WERI-Rb-1 (cell line): ENCODE results near the gene EPHA7.

Experiments
- DNase-seq: peaks from one replicate; pipeline ENCODE4 v3.0.0-alpha.2; 2020
- H3K27ac ChIP-seq: fragments of 250-450 bp; sonication (Bioruptor Pico); 2 replicates; pipeline ENCODE4 v1.5.1; 2020; ENCODE audit warnings: mild to moderate bottlenecking, moderate library complexity
- H3K27me3 ChIP-seq: fragments of 250-450 bp; sonication (Bioruptor Pico); 2 replicates; pipeline ENCODE4 v1.5.1; 2021; ENCODE audit warnings: mild to moderate bottlenecking, low read depth, moderate library complexity; ENCODE audit not compliant: insufficient read depth, severe bottlenecking
- H3K36me3 ChIP-seq: fragments of 250-450 bp; sonication (Bioruptor Pico); 2 replicates; pipeline ENCODE4 v1.5.1; 2020; ENCODE audit warnings: mild to moderate bottlenecking, moderate library complexity
- H3K4me3 ChIP-seq: 2 replicates; pipeline ENCODE4 v1.5.1; 2011; ENCODE audit warnings: low read depth, mild to moderate bottlenecking, control low read depth, low read length
- H3K9me3 ChIP-seq: fragments of 250-450 bp; sonication (Bioruptor Pico); 2 replicates; pipeline ENCODE4 v1.5.1; 2021; ENCODE audit warnings: mild to moderate bottlenecking, moderate library complexity; ENCODE audit not compliant: severe bottlenecking
- CTCF ChIP-seq: IDR thresholded peaks from 2 replicates; pipeline ENCODE4 v1.5.1; 2011; ENCODE audit warnings: low read depth, mild to moderate bottlenecking, control low read depth, inconsistent platforms, low read length

Gene EPHA7

GRCh38 chr6:93419304-93420162 is at the start of gene EPHA7:
Gene EPHA7, minus strand, starts transcription at chr6:93419559. Its CDS starts 218 bp downstream, at chr6:93419341.
- peak; percentile 97 for DNase-seq
- H3K27me3 ChIP-seq = no peaks in the 10 kb centered on the region
- H3K4me3 ChIP-seq = peak within 1 kb of the TSS; percentile 80
- peak within 1 kb of the TSS; percentile 50 for H3K27ac ChIP-seq
- no peaks in the 10 kb centered on the region for H3K9me3 ChIP-seq
- no peak for TF ChIP-seq CTCF
- no peaks in the 10 kb centered on the region for H3K36me3 ChIP-seq

GRCh38 chr6:93468291-93468690 is 48.9 kb upstream of the EPHA7 start:
- no peaks in the 10 kb centered on the region for H3K9me3 ChIP-seq
- H3K27ac ChIP-seq = no peak overlapping the region
- H3K36me3 ChIP-seq = no peaks in the 10 kb centered on the region
- DNase-seq = no peak
- H3K27me3 ChIP-seq = no peaks in the 10 kb centered on the region
- TF ChIP-seq CTCF = no peak
- no peak overlapping the region for H3K4me3 ChIP-seq

- DNase-seq = no peak
- Histone ChIP-seq H3K4me3 (no peak overlapping the region), H3K27me3 (no peaks in the 10 kb centered on the region), H3K36me3 (no peaks in the 10 kb centered on the region), H3K27ac (no peak overlapping the region), H3K9me3 (no peaks in the 10 kb centered on the region)
- 0 out of 2 replicates have a peak, but pooled peaks have one; percentile 5 for TF ChIP-seq CTCF
Observed at GRCh38 chr6:93454533-93454932, 35.2 kb upstream of the EPHA7 start.

GRCh38 chr6:93453956-93454355 is 34.6 kb upstream of the EPHA7 start:
- H3K36me3 ChIP-seq = no peaks in the 10 kb centered on the region
- H3K9me3 ChIP-seq = no peaks in the 10 kb centered on the region
- no peak overlapping the region for H3K4me3 ChIP-seq
- no peak for TF ChIP-seq CTCF
- no peaks in the 10 kb centered on the region for H3K27me3 ChIP-seq
- no peak for DNase-seq
- no peak overlapping the region for H3K27ac ChIP-seq

- peak; percentile 38 for TF ChIP-seq CTCF
- no peak overlapping the region for H3K27ac ChIP-seq
- H3K4me3 ChIP-seq = no peak overlapping the region
- H3K27me3 ChIP-seq = no peaks in the 10 kb centered on the region
- no peaks in the 10 kb centered on the region for H3K9me3 ChIP-seq
- DNase-seq = peak; percentile 8
- H3K36me3 ChIP-seq = no peaks in the 10 kb centered on the region
Observed at GRCh38 chr6:93447874-93448273, 28.5 kb upstream of the EPHA7 start.

GRCh38 chr6:93437491-93437890 is 18.1 kb upstream of the EPHA7 start:
- no peak overlapping the region for H3K27ac ChIP-seq
- no peak overlapping the region for H3K4me3 ChIP-seq
- no peak for DNase-seq
- H3K9me3 ChIP-seq = no peaks in the 10 kb centered on the region
- no peaks in the 10 kb centered on the region for H3K36me3 ChIP-seq
- H3K27me3 ChIP-seq = no peaks in the 10 kb centered on the region
- no peak for TF ChIP-seq CTCF
